Muscle of arm (tissue), 14 donors: Measurements from ENCODE around the gene DENND5A. TPM values are rescaled to one million over a fixed set of nuclear protein-coding genes. Genes with fewer than 3 reads are reported as not detected.

Experiments
- DNase-seq: peaks from one replicate; pipeline ENCODE4 v3.0.0-alpha.2; 2013
- long read RNA-seq, 11 donors: transcript quantifications; one replicate each; lab custom pipeline, GENCODE V29; 2026
- polyA plus RNA-seq, 12 donors: library from polyadenylated mRNA; unstranded; fragments of 120-200 nt; gene quantifications; one replicate each; pipeline ENCODE4 v1.2.1, GENCODE V29; 2013; ENCODE audit not compliant: insufficient read length in 12 of 12

Gene DENND5A
- 10 to 100 TPM in 11 of 12 donors, not detected in 1; 57.5 to 96.2 (median 80.9) TPM for polyA plus RNA-seq
- long read RNA-seq, donor 1, partial matches to known transcripts: 6 of 6 reads
- long read RNA-seq, donor 1, other reads (novel, unspliced or antisense): 0 of 6 reads
- long read RNA-seq, donor 2, full-length matches to known transcripts: 2 of 2 reads
- long read RNA-seq, donor 2, partial matches to known transcripts: 0 of 2 reads
- long read RNA-seq, donor 2, other reads (novel, unspliced or antisense): 0 of 2 reads
- long read RNA-seq, donor 3, full-length matches to known transcripts: 1 of 1 reads
- long read RNA-seq, donor 3, partial matches to known transcripts: 0 of 1 reads
- long read RNA-seq, donor 3, other reads (novel, unspliced or antisense): 0 of 1 reads
- long read RNA-seq, donor 4: 0 reads
- long read RNA-seq, donor 5: 0 reads
- long read RNA-seq, donor 6: 0 reads
- long read RNA-seq, donor 7, full-length matches to known transcripts: 2 of 2 reads
- long read RNA-seq, donor 7, partial matches to known transcripts: 0 of 2 reads
- long read RNA-seq, donor 7, other reads (novel, unspliced or antisense): 0 of 2 reads
- long read RNA-seq, donor 8, partial matches to known transcripts: 11 of 11 reads
- long read RNA-seq, donor 8, other reads (novel, unspliced or antisense): 0 of 11 reads
- long read RNA-seq, donor 9, partial matches to known transcripts: 0 of 2 reads
- long read RNA-seq, donor 9, other reads (novel, unspliced or antisense): 0 of 2 reads
- long read RNA-seq, donor 10, partial matches to known transcripts: 0 of 1 reads
- long read RNA-seq, donor 10, other reads (novel, unspliced or antisense): 0 of 1 reads
- long read RNA-seq, donor 11, full-length matches to known transcripts: 1 of 1 reads
- long read RNA-seq, donor 11, partial matches to known transcripts: 0 of 1 reads
- long read RNA-seq, donor 11, other reads (novel, unspliced or antisense): 0 of 1 reads

DNA sequence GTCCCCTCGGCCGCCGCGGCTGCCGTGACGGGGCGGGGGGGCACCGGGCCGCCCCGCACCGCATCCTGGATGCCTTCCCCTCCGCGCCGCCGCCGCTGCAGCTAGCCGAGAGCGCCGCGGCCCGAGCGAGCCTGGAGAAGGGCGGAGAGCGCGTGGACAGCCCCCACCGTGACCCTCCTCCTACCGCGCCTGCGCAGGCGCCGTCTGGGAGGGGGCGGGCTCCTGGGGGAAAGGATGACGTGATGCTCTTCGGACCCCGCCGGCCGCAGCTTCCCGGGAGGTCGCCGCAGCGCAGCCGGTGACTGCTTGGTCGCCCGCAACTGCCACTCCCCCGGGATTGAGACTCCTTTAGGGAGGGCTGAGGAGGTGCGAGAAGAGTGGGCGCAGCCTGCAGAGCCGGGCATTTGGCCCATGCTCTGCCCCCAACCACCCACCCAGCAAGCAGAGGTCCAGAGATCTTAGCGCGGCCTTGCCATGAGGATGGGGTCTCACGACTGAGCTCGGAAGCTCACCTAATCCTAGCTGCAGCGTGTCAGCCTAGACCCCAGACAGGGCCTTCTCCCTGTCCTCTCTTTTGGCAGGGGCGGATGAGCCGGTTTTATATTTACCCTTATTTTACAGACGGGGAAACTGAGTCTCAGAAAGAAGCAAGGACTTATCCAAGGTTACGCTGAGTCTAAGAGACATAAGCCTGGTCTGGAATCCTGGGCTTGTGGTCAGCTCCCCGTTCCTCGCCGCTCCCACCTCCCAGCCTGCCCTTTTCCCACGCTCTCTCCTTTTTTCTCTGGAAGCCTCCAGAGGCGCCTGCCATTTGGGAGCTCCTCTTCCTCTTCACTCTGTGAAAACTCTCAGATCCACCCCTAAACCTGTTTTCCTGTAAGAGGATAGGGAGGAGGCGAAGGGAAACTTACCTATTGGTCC, at the start of gene DENND5A:
TSS of gene DENND5A (minus strand) at position 140 of the 921 bp plus-strand sequence. CDS start 281 bp downstream, outside the sequence.
- peak; percentile 92 for DNase-seq

DNA sequence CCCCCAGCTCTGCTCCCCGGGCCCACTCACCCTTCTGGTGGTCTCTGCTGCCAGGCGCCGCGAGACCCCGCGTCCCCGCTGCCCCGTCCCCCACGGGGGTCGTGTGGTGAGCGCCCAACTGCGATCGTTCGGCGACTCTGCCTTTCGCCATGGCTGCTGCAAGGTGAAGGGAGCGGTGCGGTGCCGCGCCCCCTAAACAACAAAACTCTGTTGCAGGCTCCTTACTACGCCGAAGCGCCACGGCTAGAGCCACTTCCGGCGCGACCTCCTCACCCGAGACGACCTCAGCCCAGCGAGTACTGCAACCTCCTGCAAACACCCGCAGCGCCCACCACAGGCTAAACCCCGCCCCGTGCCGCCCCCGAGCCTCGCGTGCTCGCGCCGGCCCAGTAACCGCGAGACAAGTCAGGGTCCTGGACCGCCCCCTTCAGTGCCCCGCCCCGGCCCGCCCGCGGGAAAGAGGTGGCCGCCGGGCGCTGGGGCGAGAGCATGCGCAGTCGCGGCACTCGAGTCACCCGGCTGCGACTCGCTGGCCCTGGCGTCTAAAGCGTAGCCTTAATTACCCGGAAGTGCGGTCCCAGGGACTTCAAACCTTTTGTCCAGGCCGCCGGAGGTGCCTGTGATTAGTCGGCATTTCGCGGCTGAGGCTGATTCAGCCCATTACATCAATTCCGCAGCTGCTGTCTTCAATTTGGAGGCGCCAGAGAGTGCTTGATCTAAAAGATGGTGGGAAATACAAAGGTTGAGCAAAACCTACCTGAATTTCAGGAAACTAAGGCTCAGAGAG, 49.3 kb upstream of the DENND5A start, which contains the start of gene TMEM41B:
TSS of gene TMEM41B (minus strand) at position 303 of the 787 bp plus-strand sequence. CDS start at position 151, 152 bp downstream.
- peak; percentile 97 for DNase-seq

DNA sequence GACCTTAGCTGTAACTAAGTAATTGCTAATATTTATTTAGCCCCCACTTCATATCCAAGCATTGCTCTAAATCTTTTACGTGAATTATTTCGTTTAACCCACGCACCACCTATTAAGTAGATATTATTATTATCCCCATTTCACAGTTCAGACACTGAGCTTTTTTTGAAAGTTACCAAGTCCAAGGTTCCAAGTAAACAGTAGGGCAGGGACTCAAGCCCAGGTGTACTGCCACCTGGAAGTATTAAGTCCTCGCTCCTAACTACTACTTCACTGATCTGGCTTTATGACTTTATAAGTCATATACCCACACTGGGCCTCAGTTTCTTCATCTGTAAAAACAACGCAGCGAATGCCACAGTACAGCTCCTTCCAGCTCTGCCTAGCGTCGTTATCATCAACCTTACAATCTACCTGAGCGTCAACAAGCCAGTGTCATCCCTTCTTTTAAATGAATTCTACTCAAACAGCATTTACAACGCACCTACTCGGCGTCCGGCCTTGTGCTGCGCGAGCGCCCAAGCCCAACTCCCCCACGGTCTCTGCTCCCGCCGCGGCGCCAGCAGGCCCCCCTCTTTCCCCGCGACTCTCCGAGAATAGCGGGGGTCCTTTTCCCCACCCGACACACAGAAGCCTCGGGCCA, 48.6 kb upstream of the DENND5A start:
- DNase-seq: peak; percentile 29

DNA sequence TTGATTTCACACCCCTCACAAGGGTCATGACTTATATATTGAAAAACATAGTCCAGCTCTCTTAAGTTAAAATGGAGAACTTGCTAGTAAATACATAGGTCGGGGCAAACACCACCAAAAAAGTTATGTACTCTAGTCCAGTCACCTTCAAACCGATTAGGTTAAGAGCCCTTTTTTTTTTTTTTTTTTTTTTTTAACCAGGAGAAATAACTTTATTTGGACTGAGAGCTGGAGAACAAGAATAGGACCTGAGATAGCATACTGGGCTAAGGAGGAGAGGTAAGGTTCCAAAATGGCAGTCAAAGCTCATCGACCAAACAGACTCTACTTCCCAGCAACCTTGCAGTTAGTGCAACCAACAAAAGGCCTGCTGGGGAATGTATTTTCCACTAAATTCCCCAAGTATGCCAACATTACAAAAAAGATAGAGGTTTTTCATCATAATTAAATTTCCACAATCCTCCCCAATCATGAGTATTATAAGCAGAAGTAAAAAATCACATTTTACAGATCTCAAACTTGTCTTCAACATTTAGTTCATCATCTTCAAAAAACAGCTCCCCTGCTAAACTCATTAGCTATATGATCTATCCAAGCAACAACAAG, 45.4 kb upstream of the DENND5A start:
- DNase-seq: no peak

DNA sequence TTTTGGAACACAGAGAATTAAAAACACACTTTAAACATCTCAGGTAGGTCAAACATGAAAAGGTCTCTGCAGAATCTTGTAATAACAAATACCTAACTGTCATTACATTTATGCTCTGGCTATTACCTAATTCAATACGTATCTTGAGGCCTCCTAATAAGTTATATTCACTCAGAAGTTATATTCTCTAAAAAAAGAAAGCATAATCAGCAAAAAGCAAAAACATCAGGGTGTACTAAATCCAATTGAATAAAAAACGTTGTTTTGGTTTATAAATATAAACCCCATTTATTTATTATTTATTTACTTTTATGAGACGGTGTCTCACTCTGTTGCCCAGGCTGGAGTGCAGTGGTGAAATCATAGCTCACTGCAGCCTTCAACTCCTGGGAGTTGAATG, 39.0 kb upstream of the DENND5A start:
- DNase-seq: no peak

DNA sequence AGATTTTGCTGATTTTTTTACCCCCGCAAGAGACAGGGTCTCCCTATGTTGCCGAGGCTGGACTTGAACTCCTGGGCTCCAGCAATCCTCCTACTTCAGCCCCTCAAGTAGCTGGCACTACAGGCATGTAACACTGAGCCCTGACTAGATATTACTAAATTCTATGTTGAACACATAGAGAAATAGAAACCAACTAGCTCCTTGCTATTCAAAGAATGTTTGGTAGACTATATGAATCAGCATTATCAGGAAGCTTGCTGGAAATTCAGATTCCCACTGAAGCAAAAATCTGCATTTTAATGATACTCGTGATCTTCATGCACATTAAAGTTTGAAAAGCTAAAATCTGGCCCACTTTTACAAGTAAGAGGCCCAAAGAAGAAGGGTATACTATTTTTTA, 37.3 kb upstream of the DENND5A start:
- no peak for DNase-seq

DNA sequence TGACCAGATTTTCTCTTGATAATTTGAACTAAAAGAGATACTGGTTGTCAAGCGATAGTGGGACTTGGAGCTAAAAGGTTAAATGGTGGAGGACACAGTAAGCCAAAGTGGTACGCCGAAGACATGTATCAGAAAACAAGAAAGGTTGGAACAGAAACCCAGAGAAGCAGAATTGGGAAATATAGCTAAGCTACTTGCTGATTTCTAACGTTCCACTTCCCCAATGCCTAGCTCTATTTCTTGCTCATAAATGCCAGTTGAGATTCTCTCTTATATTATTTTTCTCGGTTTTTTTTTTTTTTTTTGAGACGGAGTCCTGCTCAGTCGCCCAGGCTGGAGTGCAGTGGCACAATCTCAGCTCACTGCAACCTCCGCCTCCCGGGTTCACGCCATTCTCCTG, 36.6 kb upstream of the DENND5A start:
- no peak for DNase-seq

DNA sequence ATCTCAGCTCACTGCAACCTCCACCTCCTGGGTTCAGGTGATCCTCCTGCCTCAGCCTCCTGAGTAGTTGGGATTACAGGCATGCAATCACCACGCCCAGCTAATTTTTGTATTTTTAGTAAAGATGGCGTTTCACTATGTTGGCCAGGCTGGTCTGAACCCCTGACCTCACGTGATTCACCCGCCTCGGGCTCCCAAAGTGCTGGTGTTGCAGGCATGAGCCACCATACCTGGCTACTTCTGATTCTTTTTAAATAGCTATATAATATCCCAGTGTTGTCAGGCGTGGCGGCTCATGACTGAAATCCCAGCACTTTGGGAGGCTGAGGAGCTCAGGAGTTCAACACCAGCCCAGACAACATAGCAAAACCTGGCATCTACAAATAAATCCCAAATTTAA, 28.5 kb upstream of the DENND5A start:
- no peak for DNase-seq

DNA sequence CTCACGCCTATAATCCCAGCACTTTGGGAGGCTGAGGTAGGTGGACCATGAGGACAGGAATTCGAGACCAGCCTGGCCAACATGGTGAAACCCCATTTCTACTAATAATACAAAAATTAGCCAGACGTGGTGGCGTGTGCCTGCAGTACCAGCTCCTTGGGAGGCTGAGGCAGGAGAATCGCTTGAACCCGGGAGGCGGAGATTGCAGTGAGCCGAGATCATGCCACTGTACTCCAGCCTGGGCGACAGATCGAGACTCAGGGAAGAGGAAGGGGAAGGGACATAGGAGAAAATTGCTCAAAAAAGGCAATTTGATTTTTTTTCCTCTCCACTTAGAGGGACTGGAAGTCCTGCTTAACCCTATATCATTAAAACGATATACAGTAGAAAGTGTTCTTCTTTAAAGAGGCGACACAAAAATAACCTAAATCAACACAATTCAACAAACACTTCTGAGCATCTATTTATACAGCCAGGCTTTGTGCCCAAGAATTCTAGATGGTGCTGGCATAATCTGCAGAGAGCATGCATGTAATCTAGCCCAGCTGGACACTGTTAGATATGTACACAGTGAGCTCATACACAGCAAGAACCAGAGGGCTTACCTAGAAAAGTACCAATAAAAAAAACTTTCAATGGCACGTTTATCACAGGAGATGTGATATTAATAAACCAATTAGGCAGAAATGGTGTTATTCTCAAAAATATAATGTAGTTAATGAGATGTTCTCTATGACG, 20.9 kb upstream of the DENND5A start:
- no peak for DNase-seq

DNA sequence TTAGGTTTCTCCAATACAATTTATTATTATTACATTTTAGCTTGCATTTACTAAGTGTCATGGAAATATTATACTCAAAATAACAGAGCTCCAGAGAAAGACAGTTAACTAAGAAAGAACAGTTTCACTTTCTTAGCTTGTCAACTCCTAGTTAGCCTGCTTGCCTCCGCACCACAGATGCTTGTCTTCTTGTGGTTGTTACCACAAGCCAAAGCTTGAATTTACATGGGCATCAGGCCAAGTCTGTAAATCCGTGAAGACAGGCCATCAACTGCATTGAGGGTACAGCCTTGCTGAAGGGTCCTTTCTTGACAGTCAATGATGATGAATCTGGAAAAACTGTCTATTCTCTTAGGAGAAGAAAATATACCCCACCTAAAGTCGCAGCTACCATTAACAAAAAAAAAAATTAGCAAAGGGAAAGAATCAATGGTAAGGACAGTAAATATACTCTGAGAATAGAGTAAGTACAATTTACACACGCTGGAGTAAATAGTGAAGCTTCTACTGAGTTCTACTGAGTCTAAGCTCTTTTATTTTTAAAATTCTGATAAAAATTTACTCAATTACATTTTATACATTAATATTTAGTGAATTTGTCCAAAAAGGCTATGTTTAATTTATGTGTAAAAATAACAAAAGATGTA, 15.6 kb upstream of the DENND5A start:
- DNase-seq: no peak

DNA sequence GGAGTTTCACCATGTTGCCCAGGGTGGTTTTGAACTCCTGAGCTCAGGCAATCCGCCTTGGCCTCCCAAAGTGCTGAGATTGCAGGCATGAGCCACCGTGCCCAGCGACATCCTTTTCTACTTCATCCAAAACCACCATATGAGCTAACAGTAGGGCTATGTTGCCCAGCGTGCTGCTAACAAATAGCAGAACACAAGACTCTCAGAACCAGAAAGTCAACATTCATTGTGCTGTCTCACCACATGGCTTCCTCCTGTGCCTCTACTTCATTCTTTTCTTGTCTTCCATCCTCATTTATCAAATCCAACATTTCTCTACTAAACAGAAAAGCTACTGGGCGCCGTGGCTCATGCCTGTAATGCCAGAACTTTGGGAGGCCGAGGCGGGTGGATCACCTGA, 12.0 kb upstream of the DENND5A start:
- DNase-seq: no peak

DNA sequence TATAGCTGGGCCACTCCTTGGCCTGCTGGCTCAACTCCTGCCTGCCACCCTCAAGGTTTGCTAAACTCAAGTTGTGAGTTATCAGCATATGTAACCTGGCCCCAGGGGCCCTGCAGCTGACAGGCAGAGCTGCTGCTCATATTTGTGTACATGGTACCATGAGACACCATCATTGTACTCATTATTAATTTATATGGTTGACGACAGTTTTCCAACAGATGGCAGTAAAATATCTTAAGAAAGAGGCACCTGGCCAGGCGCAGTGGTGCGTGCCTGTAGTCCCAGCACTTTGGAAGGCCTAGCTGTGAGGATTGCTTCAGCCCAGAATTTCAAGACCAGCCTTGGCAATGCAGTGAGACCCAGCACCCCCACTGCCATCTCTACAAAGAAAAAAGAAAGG, 11.4 kb upstream of the DENND5A start:
- no peak for DNase-seq

DNA sequence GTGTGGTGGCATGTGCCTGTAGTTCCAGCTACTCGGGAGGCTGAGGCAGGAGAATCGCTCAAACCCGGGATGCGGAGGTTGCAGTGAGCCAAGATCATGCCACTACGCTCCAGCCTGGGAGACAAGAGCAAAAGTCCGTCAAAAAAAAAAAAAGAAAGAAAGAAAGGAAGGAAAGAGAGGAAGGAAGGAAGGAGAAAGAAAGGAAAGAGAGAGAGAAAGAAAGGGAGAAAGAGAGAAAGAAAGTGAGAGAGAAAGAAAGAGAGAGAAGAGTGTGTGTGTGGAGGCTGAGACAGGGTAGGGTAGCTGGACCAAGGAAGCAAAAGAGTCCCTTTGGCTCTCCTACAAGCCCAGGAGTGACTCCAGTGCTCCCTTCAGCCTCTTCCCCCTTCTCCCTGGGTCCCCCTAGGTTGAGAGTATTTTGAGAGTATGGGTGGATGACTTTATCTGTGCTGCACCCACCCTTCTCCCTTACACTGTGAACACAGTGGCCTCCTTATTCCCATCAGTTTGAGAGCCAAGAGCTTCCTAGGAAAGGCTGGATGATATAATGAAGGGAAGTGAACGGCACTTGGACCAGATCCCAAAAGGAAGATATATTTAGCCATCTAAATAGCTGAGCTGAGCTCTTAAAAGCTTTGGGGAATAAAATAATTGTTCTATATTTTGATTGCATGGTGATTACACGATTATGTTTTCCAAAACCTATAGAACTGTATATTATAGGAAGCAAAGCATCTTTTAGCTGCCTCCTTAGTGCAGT, 9.5 kb upstream of the DENND5A start:
- DNase-seq: peak; percentile 64

DNA sequence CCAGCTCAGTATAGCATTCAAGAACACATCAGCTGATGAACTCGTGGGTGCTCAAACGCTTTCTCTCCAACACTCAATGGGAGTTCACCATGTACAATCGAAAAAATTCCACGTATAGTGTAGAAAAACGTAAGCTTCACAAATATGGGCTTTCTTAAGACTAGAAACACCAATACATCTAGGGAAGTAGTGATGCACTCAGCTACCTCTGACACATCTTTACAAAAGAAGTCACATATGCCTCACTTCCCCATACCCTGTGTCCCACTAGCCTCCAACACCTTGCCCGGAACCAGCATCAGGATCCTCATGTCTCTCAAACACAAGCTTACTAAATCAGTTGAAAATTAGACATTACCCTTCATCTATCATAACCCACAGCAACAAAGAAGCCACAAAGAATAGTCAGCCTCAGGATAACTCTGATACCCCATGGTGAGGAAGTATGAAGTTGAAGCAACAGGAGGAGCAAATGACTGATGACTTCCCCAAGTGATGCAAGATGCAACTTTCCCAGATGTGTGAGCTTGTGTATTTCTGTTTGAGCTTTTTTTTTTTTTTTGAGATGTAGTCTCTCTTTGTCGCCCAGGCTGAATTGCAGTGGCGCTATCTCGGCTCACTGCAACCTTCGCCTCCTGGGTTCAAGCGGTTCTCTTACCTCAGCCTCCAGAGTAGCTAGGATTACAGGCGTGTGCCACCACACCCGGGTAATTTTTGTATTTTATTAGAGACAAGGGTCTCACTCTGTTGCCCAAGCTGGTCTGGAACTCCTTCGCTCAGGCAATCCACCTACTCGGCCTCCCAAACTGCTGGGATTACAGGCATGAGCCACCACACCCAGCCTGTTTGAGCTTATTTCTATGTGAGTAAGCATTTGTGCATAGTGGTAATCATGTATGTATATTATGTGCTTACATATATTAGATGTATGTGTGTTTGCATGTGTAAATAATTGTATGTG, 8.5 kb upstream of the DENND5A start:
- DNase-seq: no peak

DNA sequence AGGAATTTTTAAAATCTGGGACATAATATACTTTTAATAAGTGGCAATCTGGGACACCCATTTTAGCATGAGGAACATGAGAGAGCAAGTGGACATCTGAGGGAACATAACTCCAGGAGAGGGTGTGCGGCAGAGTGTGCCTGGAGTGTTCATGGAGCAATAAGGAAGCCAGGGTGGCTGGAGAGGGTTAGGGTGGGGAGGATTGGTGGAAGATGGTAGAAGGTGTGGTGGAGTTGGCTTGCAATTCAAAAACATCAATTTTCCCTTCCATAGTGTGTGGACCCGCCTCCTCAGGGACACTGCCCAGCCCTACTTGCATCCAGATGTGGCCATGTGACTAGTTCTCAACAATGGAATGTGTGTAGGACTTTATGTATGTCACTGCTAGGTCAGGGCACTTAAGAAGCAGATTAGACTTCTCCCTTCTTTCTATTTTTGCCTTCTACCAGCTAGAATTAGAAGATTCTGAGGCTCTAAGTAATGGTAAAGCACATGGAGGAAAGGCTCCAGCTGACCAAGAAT, 4.4 kb upstream of the DENND5A start:
- DNase-seq: no peak

DNA sequence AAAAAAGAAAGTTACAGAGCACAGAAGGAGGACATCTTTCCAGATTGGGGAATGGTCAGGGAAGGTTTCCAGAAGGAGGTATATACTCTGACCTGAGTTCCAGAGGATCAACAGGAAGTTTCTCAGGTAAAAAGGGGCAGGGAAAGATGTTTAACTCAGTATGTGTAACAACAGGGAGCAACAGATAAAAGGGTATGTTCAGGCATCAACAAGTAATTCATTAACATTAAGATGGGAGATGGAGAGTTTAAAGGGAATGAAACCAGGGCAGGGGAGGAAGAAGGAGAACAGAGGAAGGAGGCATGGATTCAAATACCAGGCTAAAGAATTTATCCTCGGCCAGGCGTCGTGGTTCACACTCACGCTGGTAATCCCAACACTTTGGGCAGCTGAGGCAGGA, 2.5 kb upstream of the DENND5A start:
- no peak for DNase-seq
